ENCODE measurements around the gene KRT15. TPM values are rescaled to one million over a fixed set of nuclear protein-coding genes. Genes with fewer than 3 reads are reported as not detected.

KRT15 gene
- total RNA-seq, 1 experiment from 2014 or later: 83.0 TPM

DNA sequence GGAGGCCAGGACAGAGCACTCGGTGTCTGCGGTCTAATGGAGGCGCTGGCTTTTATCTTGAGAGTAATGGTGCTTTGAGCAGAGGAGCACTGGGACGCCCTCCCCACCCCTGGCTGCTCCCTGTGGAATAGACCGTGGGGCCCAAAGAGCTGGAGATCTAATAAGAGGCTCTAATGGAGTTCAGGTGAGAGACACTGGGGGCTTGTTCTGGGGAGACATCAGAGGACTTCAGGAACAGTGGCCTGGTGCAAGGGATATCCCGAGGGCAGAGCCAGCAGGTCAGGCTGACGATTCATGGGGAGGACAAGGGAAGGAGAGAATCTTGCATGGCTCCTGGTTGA is 18.9 kb upstream of the KRT15 start:
- H3K4me3 Mint-ChIP-seq (ENCODE audit: low read depth, unreplicated experiment): no peak overlapping the region
- no peaks in the 10 kb centered on the region for H3K27me3 Mint-ChIP-seq (ENCODE audit: unreplicated experiment)
- H3K4me1 Mint-ChIP-seq (ENCODE audit: low read depth, unreplicated experiment): peaks cover 88% of the 10 kb centered on the region
- CTCF ChIA-PET: interaction anchor here (3.8 kb wide), 1 partner anchor 11 kb away, joined by 39 read pairs; no protein-coding TSS in a partner anchor
- BruUV-seq (replicated peaks): no TSS peak
- TF ChIP-seq, protein P1, sequence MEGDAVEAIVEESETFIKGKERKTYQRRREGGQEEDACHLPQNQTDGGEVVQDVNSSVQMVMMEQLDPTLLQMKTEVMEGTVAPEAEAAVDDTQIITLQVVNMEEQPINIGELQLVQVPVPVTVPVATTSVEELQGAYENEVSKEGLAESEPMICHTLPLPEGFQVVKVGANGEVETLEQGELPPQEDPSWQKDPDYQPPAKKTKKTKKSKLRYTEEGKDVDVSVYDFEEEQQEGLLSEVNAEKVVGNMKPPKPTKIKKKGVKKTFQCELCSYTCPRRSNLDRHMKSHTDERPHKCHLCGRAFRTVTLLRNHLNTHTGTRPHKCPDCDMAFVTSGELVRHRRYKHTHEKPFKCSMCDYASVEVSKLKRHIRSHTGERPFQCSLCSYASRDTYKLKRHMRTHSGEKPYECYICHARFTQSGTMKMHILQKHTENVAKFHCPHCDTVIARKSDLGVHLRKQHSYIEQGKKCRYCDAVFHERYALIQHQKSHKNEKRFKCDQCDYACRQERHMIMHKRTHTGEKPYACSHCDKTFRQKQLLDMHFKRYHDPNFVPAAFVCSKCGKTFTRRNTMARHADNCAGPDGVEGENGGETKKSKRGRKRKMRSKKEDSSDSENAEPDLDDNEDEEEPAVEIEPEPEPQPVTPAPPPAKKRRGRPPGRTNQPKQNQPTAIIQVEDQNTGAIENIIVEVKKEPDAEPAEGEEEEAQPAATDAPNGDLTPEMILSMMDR (IDR thresholded peaks at IDR 0.05; ENCODE audit: unreplicated experiment): no peak
- H3K27ac Mint-ChIP-seq (ENCODE audit: unreplicated experiment): peak overlapping the region; percentile 6
- no peaks in the 10 kb centered on the region for H3K9me3 Mint-ChIP-seq (ENCODE audit: low read depth, unreplicated experiment)
- intact Hi-C loops (cut with micrococcal nuclease; ENCODE audit: unreplicated experiment): no loop called here
- DNase-seq: no peak
- H3K36me3 Mint-ChIP-seq (ENCODE audit: insufficient read depth, unreplicated experiment): no peaks in the 10 kb centered on the region

DNA sequence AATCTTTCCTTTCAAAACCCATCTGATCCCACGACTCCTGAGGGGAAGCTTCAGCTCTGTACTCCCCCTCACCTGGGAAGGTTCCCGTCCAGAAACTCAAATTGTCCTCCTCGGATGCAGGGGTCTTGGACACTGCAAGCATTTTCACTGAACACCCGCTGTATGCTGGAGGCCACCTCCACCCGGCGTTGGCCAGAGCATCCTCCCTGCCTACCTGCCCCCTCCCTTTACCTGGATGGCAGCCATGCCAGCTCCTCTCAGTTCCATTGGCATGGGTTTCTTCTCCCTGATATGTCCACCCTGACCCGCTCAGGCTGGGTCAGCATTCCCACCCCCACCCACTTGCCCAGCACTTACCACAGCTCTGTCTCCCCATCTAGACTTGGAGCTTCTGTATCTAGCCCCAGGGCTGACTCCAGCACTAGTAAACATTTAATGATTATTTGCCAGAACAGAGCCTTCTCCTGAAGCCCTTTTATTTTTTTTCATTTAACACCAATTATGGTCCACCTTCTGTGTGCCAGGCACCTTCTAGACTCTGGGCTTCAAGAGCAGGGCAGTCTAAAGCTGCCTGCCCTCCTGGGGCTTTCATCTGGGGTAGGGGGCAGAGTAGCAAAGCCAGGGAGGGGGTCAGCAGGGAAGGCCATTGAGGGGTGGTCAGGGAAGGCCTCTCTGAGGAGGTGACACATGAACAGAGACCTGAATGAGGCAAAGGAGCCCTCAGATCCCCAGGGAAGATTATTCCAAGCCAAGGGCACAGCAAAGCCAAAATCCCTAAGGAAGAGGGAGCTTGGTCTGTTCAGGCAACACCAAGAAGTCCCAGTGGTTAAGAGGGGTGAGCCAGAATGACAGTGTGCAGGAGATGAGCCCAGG is 18.3 kb upstream of the KRT15 start:
- intact Hi-C loops (cut with micrococcal nuclease; ENCODE audit: unreplicated experiment): no loop called here
- DNase-seq: no peak
- BruUV-seq (replicated peaks): no TSS peak
- TF ChIP-seq, protein P1 (IDR thresholded peaks at IDR 0.05; ENCODE audit: unreplicated experiment): no peak
- H3K27me3 Mint-ChIP-seq (ENCODE audit: unreplicated experiment): no peaks in the 10 kb centered on the region
- no peak overlapping the region for H3K4me3 Mint-ChIP-seq (ENCODE audit: low read depth, unreplicated experiment)
- CTCF ChIA-PET: interaction anchor here (0.9 to 3.8 kb wide), 5 partner anchors 9 to 129 kb away, joined by 3 to 39 read pairs (median 4); partner anchors contain the start of gene KRT19
- H3K4me1 Mint-ChIP-seq (ENCODE audit: low read depth, unreplicated experiment): peaks cover 88% of the 10 kb centered on the region
- H3K9me3 Mint-ChIP-seq (ENCODE audit: low read depth, unreplicated experiment): no peaks in the 10 kb centered on the region
- H3K27ac Mint-ChIP-seq (ENCODE audit: unreplicated experiment): peak overlapping the region; percentile 6
- H3K36me3 Mint-ChIP-seq (ENCODE audit: insufficient read depth, unreplicated experiment): no peaks in the 10 kb centered on the region

DNA sequence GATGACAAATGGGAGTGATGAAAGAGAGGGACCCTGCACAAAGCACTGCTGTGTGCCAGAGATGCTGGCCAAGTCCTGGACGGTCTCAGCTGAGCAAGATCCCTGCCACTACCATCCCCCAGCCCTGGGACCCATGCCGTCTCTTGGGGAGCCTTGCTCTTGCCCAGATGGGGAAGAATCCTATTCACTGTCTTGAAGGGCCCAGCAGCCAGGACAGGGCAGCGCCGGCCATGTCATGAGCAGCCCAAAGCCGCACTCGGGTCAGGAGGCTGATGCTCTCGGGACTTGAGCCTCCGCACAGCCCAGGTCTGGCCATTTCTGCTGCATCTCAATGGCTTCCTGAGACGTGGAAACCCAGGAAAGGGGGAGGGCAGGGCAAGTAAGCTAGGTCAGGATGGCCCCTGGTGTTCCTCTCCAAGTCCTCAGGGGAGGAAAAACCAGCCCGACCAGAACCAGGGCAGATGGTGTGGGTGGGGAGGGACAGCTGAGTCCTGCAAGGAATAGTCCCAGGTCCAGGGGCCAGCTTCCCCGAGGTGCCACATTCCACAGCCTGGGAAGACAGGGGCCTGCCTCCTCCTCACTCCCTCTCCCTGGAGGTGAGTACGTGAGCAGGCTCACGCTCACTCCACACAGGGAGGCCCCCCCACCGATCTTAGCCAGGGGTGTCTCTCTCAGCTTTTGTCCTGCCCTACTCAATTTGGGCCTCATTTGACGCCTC is 17.2 kb upstream of the KRT15 start:
- DNase-seq: peak; percentile 74
- Mint-ChIP-seq H3K27ac (ENCODE audit: unreplicated experiment) (peak overlapping the region; percentile 50), H3K36me3 (ENCODE audit: insufficient read depth, unreplicated experiment) (peaks cover 2% of the 10 kb centered on the region), H3K4me3 (ENCODE audit: low read depth, unreplicated experiment) (no peak overlapping the region), H3K27me3 (ENCODE audit: unreplicated experiment) (no peaks in the 10 kb centered on the region), H3K4me1 (ENCODE audit: low read depth, unreplicated experiment) (peaks cover 88% of the 10 kb centered on the region), H3K9me3 (ENCODE audit: low read depth, unreplicated experiment) (no peaks in the 10 kb centered on the region)
- no TSS peak for BruUV-seq (replicated peaks)
- CTCF ChIA-PET: interaction anchor here (0.9 to 3.8 kb wide), 8 partner anchors 8 to 155 kb away, joined by 3 to 39 read pairs (median 4); partner anchors contain the start of gene KRT19
- TF ChIP-seq, protein P1 (IDR thresholded peaks at IDR 0.05; ENCODE audit: unreplicated experiment): no peak
- intact Hi-C loops (cut with micrococcal nuclease; ENCODE audit: unreplicated experiment): no loop called here

DNA sequence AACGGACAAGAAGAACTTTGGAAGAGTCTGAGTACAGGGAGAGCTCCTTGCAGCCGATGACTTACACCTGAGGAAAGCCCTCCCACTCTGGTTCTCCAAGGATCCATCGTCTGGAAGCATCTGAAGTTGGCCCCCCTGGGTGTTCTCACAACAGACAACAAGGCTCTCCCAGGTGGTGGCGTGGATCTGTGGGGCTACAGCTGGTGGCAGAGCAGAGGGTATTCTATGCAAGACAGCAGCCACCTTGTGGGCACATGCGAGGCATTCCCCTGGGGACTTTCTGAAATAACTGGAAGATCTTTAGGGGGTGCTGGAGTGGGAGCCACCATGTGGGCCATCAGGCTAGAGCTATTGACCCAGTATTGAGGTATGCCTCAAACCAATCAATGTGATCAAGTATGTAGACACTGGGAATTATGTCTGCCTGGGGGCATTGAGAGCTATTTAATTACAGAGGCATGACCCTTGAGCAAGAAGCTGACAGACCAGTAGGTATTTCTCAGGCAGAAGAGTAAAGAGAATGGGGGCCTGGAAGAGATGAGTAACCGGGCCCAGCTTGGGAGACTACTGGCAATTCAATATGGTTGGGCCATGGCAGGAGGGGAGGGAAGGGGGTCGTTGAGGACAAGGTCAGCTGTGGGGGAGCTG is 16.3 kb upstream of the KRT15 start:
- intact Hi-C loops (cut with micrococcal nuclease; ENCODE audit: unreplicated experiment): no loop called here
- H3K36me3 Mint-ChIP-seq (ENCODE audit: insufficient read depth, unreplicated experiment): peaks cover 11% of the 10 kb centered on the region
- no peak for DNase-seq
- peak overlapping the region; percentile 50 for H3K27ac Mint-ChIP-seq (ENCODE audit: unreplicated experiment)
- no TSS peak for BruUV-seq (replicated peaks)
- no peaks in the 10 kb centered on the region for H3K27me3 Mint-ChIP-seq (ENCODE audit: unreplicated experiment)
- peaks cover 85% of the 10 kb centered on the region for H3K4me1 Mint-ChIP-seq (ENCODE audit: low read depth, unreplicated experiment)
- CTCF ChIA-PET: interaction anchor here (1.7 to 3.8 kb wide), 2 partner anchors 13 to 156 kb away, joined by 3 to 39 read pairs; no protein-coding TSS in a partner anchor
- TF ChIP-seq, protein P1 (IDR thresholded peaks at IDR 0.05; ENCODE audit: unreplicated experiment): peak; percentile 20
- no peak overlapping the region for H3K4me3 Mint-ChIP-seq (ENCODE audit: low read depth, unreplicated experiment)
- no peaks in the 10 kb centered on the region for H3K9me3 Mint-ChIP-seq (ENCODE audit: low read depth, unreplicated experiment)
